GM13977 (cell line): ENCODE measurements around the gene RPS6KB2.

Source experiments
- DNase-seq: peaks from one replicate; pipeline ENCODE4 v3.0.0; 2012; ENCODE audit warnings: low spot score
- in situ Hi-C: fragments of 300-500 bp; cut with MboI; formaldehyde crosslinking; loops from one replicate; pipeline ENCODE4 v1.12.0; 2022; ENCODE audit warnings: low sequenced_read_pairs, low pct_unique_long_range_greater_than_20kb, mixed read lengths, inconsistent platforms; ENCODE audit not compliant: unreplicated experiment
- TF ChIP-seq, protein P1 (sequence below): IDR thresholded peaks from 2 replicates; pipeline ENCODE4 v1.5.1; 2012; ENCODE audit warnings: mild to moderate bottlenecking, control low read depth; ENCODE audit not compliant: insufficient read depth; ENCODE audit errors: extremely low read depth, missing control alignments

Gene RPS6KB2

DNA sequence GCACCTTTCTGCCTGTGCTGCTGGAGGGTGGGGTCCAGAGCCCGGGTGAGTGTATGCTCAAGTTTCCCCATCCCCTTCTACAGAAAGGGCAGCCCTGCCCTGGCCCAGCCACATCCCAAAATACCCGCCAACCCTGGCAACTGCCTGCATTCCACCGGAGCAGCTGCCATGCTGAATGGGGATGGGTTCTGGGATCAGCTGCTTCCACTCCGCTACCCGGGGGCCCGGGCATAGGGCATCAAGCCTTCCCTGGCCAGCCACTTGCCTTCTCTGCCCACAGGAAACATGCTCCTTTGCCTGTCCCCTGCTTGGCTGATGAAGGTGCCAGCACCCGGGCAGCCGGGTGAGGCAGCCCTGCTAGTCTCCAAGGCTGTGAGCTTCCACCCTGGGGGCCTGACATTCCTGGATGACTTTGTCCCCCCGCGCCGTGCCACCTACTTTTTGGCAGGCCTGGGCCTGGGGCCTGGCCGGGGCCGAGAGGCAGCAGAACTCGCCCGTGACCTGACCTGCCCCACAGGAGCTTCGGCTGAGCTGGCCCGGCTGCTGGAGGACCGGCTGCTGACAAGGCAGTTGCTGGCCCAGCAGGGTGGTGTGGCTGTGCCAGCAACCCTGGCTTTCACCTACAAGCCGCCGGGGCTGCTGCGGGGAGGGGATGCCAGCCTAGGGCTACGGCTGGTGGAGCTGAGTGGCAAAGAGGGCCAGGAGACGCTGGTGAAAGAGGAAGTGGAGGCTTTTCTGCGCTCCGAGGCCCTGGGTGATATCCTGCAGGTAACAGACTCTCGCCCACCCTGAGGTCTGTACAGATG, 9.6 kb upstream of the RPS6KB2 start:
- TF ChIP-seq, protein P1, sequence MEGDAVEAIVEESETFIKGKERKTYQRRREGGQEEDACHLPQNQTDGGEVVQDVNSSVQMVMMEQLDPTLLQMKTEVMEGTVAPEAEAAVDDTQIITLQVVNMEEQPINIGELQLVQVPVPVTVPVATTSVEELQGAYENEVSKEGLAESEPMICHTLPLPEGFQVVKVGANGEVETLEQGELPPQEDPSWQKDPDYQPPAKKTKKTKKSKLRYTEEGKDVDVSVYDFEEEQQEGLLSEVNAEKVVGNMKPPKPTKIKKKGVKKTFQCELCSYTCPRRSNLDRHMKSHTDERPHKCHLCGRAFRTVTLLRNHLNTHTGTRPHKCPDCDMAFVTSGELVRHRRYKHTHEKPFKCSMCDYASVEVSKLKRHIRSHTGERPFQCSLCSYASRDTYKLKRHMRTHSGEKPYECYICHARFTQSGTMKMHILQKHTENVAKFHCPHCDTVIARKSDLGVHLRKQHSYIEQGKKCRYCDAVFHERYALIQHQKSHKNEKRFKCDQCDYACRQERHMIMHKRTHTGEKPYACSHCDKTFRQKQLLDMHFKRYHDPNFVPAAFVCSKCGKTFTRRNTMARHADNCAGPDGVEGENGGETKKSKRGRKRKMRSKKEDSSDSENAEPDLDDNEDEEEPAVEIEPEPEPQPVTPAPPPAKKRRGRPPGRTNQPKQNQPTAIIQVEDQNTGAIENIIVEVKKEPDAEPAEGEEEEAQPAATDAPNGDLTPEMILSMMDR: no peak
- in situ Hi-C loops: no loop called here
- no peak for DNase-seq

DNA sequence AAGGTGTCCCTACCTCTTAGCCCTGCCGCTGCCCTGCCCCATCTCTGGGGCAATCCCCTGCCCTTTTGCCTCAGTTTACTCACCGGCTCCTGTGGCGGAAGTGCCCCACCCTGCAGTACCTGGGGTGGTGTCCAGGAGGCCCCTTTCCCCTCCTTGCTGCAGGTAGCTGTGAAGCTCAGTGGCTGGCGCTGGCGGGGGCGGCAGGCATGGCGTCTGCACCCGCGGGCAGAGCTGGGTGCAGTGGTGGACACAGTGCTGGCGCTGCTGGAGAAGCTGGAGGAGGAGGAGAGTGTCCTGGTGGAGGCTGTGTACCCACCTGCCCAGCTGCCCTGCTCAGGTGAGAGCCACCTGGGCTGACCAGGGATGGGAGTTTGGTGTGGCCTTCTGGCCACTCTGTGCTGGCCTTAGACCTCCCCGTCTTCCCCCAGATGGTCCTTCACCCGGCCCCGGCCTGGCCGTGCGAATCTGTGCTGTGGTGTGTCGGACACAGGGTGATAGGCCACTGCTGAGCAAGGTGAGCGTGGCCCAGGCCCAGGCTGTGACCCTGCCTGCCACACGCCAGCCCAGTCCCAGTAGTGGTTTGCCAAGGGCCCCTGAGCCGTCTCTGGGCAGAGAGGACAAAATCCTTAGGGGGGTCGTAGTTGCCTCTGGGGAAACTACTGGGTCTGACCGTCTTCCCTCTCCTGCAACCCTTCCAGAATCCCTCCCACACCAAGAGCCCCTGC, 8.8 kb upstream of the RPS6KB2 start:
- TF ChIP-seq, protein P1: no peak
- in situ Hi-C loops: no loop called here
- no peak for DNase-seq

DNA sequence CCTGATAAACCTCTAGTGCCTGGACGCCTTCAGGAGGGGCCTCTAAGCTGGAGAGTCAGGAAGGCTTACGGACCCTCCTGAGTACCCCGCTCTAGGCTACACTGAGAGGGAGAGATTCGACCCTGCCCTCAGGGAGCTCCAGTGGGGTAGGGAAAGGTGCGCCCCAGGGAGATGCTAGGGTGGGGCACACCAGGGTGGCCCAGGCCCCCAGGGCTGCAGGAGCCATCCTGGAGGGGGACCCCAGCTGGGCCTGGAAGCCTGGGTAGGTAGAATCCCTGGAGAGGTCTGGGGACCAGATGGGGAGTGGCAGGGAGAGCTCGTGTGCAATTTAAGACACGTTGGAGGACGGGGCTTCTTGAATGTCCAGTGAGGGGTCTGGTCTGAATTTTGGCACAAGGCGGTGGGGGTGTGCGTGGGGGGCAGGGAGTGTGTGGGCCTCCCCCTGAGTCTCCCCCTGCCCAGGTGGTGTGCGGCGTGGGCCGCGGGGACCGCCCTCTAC, 8.1 kb upstream of the RPS6KB2 start:
- in situ Hi-C loops: no loop called here
- TF ChIP-seq, protein P1: no peak
- no peak for DNase-seq

DNA sequence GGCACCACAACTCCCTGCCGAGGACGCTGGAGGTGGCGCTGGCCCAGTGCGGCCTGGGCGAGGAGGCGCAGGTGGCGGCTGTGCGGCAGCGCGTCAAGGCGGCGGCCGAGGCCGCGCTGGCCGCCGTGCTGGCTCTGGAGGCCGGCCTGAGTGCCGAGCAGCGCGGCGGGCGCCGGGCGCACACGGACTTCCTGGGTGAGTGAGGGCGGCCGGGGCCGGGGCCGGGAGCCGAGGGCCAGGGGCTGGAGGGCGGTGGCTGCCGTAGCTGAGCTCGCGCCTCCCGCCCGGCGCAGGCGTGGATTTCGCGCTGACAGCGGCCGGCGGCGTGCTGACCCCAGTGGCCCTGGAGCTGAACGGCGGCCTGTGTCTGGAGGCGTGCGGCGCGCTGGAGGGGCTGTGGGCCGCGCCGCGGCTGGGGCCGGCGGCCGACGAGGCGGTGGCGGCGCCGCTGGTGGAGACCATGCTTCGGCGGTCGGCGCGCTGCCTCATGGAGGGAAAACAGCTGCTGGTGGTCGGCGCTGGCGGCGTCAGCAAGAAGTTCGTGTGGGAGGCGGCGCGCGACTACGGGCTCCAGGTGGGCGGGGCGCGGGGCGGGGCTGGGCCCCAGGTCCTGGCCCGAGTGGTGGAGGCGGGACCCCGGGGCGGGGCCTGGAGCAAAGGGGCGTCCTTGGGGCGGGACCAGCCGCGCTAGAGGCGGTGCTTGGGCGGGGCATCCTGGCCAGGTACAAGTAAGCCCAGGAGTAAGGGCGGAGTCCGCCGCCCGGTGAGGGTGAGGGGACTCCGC, 7.5 kb upstream of the RPS6KB2 start:
- in situ Hi-C loops: no loop called here
- TF ChIP-seq, protein P1: no peak
- DNase-seq: peak; percentile 100

DNA sequence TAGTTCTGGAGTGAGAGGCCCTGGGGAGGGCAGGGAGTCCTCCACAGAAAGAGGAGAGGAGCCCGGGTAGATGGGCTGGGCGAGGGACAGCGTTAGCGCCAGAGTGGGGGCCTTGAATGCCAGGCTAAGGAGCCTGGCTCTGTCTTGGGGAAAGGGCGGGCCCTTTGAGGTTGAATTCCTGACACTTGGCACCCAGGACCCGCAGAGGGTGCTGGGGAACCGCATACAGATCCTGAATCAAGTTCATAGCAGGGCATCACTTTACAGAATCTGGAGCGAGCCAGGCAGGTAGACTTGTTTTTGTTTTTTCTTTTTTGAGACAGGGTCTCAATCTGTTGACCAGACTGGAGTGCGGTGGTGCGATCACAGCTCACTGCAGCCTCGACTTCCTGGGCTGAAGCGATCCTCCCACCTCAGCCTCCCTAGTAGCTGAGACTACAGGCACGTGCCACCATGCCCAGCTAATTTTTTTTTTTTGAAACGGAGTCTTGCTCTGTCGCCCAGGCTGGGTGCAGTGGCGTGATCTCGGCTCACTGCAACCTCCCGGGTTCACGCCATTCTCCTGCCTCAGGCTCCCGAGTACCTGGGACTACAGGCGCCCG, 6.8 kb upstream of the RPS6KB2 start:
- TF ChIP-seq, protein P1: no peak
- in situ Hi-C loops: no loop called here
- no peak for DNase-seq

DNA sequence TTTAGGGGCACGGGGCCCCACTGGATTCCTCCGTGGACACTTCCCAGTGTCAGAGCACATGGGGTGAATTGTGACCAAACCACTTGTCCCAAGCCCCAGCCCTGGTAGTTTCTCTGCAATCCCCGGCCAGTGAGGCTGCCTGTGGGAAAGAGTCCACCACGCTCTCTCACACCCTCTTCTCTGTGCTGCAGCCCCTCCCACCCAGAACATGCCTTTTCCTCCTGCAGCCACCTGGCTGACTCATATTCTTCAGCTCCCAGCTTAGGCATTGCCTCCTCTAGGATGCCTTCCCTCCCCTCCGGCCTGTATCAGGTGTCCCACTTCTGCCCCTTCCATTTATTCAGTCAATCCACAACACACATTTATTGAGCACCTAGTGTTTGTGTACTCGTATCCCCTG, 5.4 kb upstream of the RPS6KB2 start:
- in situ Hi-C loops: no loop called here
- DNase-seq: no peak

More for the DNA sequence above, 5.4 kb upstream of the RPS6KB2 start:
- TF ChIP-seq, protein P1: no peak
